ENCODE data around the gene SLC4A2.

SLC4A2 gene

DNA sequence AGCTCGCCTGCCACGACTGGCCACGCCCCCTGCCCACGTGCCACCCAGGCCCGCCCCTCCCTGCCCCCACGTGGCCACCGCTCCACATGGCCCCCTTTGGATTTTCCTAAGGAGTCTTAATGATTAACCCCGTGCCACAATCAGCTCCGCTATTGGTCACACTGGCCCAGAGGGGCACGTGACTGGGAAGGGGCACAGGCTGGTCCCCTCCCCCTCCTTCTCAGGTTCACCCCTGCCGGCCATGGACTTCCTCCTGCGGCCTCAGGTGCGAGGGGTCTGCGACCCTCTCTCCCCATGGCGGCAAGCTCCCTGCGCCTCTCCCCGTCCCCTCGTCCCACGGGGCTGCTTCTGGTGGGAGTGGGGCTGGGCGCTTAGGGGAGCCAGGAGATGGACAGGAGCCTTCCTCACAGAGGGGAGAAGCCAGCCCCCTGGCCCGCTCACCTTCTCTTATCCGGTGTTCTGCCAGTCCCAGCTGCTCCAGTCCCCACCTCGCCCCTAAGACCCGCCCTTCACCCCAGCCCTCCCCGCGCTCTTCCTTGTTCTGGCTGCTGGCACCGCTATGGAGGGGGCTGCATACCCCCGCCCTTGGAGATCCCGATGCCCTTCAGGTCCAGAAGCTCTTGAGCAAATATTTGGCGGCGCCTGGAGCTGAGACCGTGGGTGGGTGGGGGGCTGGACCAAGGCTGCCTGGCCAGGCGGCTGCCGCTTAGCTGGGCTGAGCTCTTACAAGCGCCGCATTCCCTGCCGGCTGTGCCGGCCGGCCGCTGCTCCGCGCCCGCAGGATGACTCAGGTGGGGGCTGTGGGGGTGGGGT is 3.2 kb downstream of the SLC4A2 start:
- no peak for DNase-seq (ENCODE audit: low read depth in 2 of 2)

- no peak for DNase-seq (ENCODE audit: low read depth in 2 of 2)
Measured at GRCh38 chr7:151063212-151063561, 3.8 kb downstream of the SLC4A2 start.

- no peak for DNase-seq (ENCODE audit: low read depth in 2 of 2)
Measured at GRCh38 chr7:151064454-151064853, 5.1 kb downstream of the SLC4A2 start.

- DNase-seq (ENCODE audit: low read depth in 2 of 2), result no peak
Measured at GRCh38 chr7:151064993-151065392, 5.6 kb downstream of the SLC4A2 start.

GRCh38 chr7:151065516-151065915 is 6.1 kb downstream of the SLC4A2 start:
- no peak for DNase-seq (ENCODE audit: low read depth in 2 of 2)

- DNase-seq (ENCODE audit: low read depth in 2 of 2), result no peak
Measured at GRCh38 chr7:151066273-151066974, 7.0 kb downstream of the SLC4A2 start.

DNA sequence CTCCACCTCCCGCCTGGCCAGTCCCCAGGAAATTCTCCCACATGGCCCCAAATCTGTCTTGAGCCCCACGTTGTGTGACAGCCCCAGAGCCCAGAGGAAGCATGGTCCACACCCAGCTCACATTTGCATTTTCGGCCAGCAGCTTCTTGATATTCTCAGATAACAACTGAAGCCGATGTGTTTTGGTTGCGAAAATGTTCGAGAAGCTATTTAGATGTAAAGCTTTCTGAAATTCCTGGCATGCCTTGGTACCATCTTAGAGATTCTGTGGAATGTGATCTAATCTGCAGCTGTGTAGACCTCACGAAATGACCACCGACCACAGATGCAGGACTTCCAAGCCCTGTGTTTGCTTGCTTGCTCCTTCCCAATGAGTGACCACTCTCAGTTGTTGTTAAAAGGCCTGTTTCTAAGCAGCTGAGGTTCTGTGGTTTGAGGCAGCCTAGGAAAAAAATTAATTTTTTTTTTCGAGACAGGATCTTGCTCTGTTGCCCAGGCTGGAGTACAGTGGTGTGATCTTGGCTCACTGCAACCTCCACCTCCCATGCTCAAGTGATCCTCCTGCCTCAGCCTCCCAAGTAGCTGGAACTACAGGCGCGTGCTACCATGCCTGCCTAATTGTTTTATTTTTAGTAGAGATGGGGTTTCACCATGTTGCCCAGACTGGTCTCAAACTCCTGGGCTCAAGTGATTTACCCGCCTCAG is 8.8 kb downstream of the SLC4A2 start:
- no peak for DNase-seq (ENCODE audit: low read depth in 2 of 2)

GRCh38 chr7:151069841-151070573 is 10.6 kb downstream of the SLC4A2 start:
- DNase-seq (ENCODE audit: low read depth in 2 of 2), result no peak

- DNase-seq (ENCODE audit: low read depth in 2 of 2), result no peak
Measured at GRCh38 chr7:151070574-151070960, 11.2 kb downstream of the SLC4A2 start.

- DNase-seq (ENCODE audit: low read depth in 2 of 2), result no peak
Measured at GRCh38 chr7:151071032-151071866, 11.9 kb downstream of the SLC4A2 start.

- DNase-seq (ENCODE audit: low read depth in 2 of 2), result no peak
Measured at GRCh38 chr7:151073990-151074389, 14.6 kb downstream of the SLC4A2 start.

DNA sequence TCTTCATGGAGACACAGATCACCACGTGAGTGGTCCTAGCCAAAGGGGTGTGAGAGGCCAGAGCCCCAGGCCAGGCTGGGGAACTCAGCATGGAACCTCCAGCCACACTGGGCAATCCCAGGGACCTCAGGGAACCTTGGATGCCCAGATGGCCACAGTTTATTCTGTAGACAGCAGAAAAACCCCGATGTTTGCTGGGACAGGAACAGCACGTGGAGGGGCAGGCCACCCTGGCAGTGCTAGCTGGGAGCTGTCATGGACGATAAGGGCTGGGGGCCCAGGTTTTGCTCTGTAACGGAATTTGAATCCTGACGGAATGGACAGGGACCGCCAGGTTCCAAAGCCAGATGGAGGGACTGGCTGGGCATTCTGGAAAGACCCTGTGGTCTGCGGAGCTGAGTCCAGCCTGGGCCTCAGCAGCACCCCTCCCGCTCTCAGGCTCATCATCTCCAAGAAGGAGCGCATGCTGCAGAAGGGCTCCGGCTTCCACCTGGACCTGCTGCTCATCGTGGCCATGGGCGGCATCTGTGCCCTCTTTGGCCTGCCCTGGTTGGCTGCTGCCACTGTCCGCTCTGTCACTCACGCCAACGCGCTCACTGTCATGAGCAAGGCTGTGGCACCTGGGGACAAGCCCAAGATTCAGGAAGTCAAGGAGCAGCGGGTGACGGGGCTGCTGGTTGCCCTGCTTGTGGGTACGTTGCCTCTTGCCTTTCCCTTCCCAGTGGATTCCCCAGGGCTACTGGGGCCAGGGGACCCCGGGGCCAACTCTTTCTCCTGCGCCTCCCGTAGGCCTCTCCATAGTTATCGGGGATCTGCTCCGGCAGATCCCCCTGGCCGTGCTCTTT is 15.7 kb downstream of the SLC4A2 start:
- no peak for DNase-seq (ENCODE audit: low read depth in 2 of 2)

GRCh38 chr7:151075662-151075971 is 16.2 kb downstream of the SLC4A2 start:
- DNase-seq (ENCODE audit: low read depth in 2 of 2), result no peak

GRCh38 chr7:151075978-151076426 is 16.6 kb downstream of the SLC4A2 start:
- no peak for DNase-seq (ENCODE audit: low read depth in 2 of 2)

DNA sequence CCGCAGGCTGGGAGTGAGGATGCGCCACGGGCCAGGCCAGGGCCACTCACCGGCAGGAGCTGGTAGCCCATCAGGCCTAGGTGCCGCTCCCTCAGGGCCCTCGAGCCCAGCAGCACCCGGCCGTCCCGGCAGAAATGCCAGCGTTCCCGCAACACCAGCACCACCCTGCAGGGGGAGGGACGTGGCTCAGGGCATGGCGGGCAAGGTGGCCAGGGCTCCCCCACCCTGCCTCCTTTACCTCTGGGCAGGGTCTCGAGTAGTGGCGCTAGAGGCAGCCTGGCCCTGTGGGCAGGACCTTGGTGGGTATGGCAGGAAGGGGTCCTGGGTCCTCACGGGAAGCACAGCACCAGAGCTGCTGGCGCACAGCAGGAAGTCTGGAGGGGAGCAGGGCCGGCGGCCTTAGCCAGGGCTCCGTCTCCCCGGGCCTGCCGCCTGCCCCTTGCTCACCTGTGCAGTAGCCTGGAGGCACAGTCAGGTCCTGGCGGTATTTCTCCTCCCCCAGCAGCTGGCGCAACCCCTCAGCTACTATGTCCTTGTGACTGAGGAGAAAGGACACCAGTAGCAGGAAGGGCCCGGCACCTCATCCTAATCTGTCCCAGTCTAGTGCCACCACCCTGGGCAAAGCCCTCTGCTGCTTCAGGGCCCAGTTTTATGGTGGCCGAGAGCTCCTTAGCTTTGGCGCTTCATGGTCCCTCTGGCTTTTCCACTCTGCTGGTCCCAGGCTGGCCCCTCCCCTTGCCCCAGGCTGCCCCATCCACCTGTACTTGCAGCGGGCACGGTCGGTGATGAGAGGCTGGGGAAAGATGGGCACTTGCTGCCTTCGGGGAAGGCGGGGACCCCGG is 17.7 kb downstream of the SLC4A2 start:
- DNase-seq (ENCODE audit: low read depth in 2 of 2), result no peak

GRCh38 chr7:151077705-151078232 is 18.4 kb downstream of the SLC4A2 start:
- DNase-seq (ENCODE audit: low read depth in 2 of 2), result no peak

DNA sequence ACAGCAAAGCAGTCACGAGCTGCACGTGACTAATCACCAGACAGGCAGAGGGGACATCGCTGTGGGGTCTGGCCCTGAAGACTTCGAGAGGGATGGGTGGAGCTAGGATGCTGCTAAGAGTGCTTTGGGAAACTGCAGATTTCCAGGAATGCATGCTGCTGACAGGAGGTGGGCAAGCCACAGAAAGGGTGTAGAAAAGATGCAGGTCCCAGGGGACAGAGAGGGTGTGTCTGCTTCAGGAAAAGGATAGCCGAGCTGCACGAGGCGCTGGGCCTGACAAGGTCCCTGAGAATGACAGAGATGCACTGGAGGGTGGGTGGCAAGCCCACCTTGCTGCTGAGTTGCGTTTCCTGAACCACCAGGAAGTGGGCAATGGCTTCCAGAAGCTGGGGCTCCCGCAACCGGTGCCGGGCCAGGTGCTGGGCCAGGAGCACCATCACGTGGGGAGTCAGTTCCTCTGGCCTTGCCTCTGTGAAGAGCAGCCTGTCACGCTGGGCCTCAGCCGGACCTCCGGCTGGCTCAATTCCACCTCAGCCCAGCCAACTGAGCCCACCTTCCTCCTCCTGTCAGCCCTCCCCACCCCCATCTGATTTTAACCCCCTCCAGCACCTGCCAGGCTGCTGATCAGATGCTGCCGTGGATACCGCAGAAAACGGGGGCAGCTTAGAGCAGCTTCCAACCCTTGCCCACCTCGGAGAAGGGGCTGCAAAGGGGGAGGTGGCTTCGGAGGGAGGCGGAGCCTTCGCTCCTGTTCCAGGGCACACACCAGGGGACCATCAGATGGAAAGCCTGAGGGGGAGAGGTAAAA is 19.0 kb downstream of the SLC4A2 start:
- no peak for DNase-seq (ENCODE audit: low read depth in 2 of 2)

DNA sequence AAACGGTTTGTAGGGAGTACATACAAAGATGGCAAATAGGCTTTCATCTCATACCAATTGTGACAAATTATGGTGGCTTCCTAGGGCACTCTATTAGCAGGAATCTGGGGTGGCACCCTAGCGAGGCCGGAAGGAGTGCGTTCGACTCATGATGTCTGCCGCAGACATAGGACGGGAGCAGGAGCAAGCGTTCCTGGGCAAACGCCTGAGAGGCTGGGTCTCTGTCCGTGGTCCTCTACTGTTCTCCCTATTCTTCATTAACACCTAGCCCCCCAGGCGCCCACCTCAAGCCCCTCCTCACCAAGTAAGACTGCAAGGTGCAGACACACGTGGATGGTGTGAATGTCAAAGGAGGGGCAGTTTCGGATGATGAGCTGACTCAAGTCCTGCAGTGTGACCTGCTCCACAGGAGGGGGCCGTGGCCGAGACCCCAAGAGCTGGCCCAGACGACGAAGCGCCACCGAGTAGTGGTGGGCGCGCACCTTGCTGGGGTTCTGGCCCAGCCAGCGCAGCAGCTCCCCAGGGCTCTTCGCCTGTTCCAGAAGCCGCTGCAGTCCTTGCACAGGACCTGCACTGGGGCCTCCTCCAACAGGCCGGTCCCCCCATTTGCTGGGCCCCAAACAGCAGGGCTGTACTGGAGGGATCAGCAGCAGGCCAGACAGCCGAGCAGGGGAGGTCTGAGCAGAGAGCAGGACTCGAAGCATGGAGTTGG is 20.0 kb downstream of the SLC4A2 start:
- DNase-seq (ENCODE audit: low read depth in 2 of 2), result no peak
